ENCODE data around the gene EGR1. TPM values are rescaled to one million over a fixed set of nuclear protein-coding genes. Genes with fewer than 3 reads are reported as not detected.
A peak's percentile ranks its signal among the peaks of the same experiment; 100 is the strongest.

The EGR1 gene
- total RNA-seq, 1 experiment from 2014 or later, result 1.9 TPM

- TSS peak; percentile 69 for BruUV-seq (replicated peaks)
- Histone ChIP-seq H4K20me1 (ENCODE audit: low read length) (no peaks in the 10 kb centered on the region), H3K79me2 (ENCODE audit: low read length) (no peaks in the 10 kb centered on the region), H3F3A (ENCODE audit: low read length, unreplicated experiment) (no peaks in the 10 kb centered on the region), H3K9ac (ENCODE audit: low read length) (peak overlapping the region; percentile 81), H2AFZ (ENCODE audit: low read length) (peak overlapping the region; percentile 90), H3K9me3 (ENCODE audit: low read length) (no peaks in the 10 kb centered on the region), H3K27me3 (ENCODE audit: low read length) (peaks cover 16% of the 10 kb centered on the region), H3K4me2 (ENCODE audit: low read length) (peak overlapping the region; percentile 98), H3K4me3 (ENCODE audit: low read length) (peak overlapping the region; percentile 71), H3K9me2 (replicated peaks; ENCODE audit: low read length) (no peaks in the 10 kb centered on the region), H3K4me1 (ENCODE audit: insufficient read depth, low read length) (peaks cover 5% of the 10 kb centered on the region), H3K27ac (ENCODE audit: low read length) (0 out of 2 replicates have a peak overlapping the region, but pooled peaks have one; percentile 32), H3K36me3 (ENCODE audit: low read depth, low read length) (no peaks in the 10 kb centered on the region)
- CTCF ChIA-PET, result interaction anchor here (0.6 kb wide), 1 partner anchor 250 kb away, joined by 11 read pairs; the partner anchor contains the start of gene CDC23
- no peak for DNase-seq
- POLR2A ChIA-PET (ENCODE audit: unreplicated experiment), result no interaction called here
- TF ChIP-seq CTCF (conservative IDR thresholded peaks at IDR 0.05; ENCODE audit: low read depth, low read length) (no peak), EZH2 (IDR thresholded peaks at IDR 0.05; ENCODE audit: low read length, unreplicated experiment) (no peak), EZH2phosphoT487 (IDR thresholded peaks at IDR 0.05; ENCODE audit: borderline replicate concordance, low read length) (no peak)
- no peak for ATAC-seq
- intact Hi-C loops (cut with micrococcal nuclease), result loop anchor here (1.0 kb wide), 2 partner anchors 40 to 80 kb away; partner anchors contain the start of gene ETF1
Observed at GRCh38 chr5:138463419-138464007, 1.8 kb upstream of the EGR1 start.

GRCh38 chr5:138464008-138464387 lies 1.3 kb upstream of the EGR1 start:
- Histone ChIP-seq H3K27me3 (ENCODE audit: low read length) (peaks cover 16% of the 10 kb centered on the region), H3K4me3 (ENCODE audit: low read length) (peak overlapping the region; percentile 71), H4K20me1 (ENCODE audit: low read length) (no peaks in the 10 kb centered on the region), H3K79me2 (ENCODE audit: low read length) (no peaks in the 10 kb centered on the region), H3K9me2 (replicated peaks; ENCODE audit: low read length) (no peaks in the 10 kb centered on the region), H3K9me3 (ENCODE audit: low read length) (no peaks in the 10 kb centered on the region), H3K36me3 (ENCODE audit: low read depth, low read length) (no peaks in the 10 kb centered on the region), H3K4me2 (ENCODE audit: low read length) (peak overlapping the region; percentile 98), H3K4me1 (ENCODE audit: insufficient read depth, low read length) (peaks cover 5% of the 10 kb centered on the region), H2AFZ (ENCODE audit: low read length) (peak overlapping the region; percentile 90), H3K27ac (ENCODE audit: low read length) (peak overlapping the region; percentile 68), H3F3A (ENCODE audit: low read length, unreplicated experiment) (no peaks in the 10 kb centered on the region), H3K9ac (ENCODE audit: low read length) (peak overlapping the region; percentile 81)
- ATAC-seq (peak; percentile 64), DNase-seq (peak; percentile 91)
- intact Hi-C loops (cut with micrococcal nuclease), result loop anchor here (1.0 kb wide), 2 partner anchors 39 to 79 kb away; partner anchors contain the start of gene ETF1
- TF ChIP-seq EZH2phosphoT487 (IDR thresholded peaks at IDR 0.05; ENCODE audit: borderline replicate concordance, low read length) (no peak), CTCF (conservative IDR thresholded peaks at IDR 0.05; ENCODE audit: low read depth, low read length) (peak; percentile 79)
- BruUV-seq (replicated peaks), result no TSS peak
- POLR2A ChIA-PET (ENCODE audit: unreplicated experiment), result no interaction called here
- CTCF ChIA-PET, result no interaction called here
